HEK293 (cell line): ENCODE results near the gene CEP68.

Source experiments
- CTCF ChIA-PET: fragments of 350-600 bp; formaldehyde crosslinking; extraction: SDS; loops from one replicate; lab custom pipeline; 2021; ENCODE audit warnings: antibody characterized with exemption; lab: Yijun Ruan, JAX
- POLR2A ChIA-PET: fragments of 300-600 bp; formaldehyde crosslinking; extraction: SDS; loops from one replicate; lab custom pipeline; 2020; ENCODE audit warnings: antibody characterized with exemption, inconsistent platforms; lab: Yijun Ruan, JAX
- H3K27ac ChIP-seq: fragments of 200-500 bp; sonication (Bioruptor generic); 2 replicates; pipeline ENCODE4 v1.5.1; 2014; ENCODE audit warnings: low read depth, low read length, control low read depth, inconsistent platforms; ENCODE audit errors: extremely low read depth
- H3K36me3 ChIP-seq, 2 experiments: fragments of 200-500 bp in 1 of 2; sonication (Bioruptor generic) in 1 of 2; 1 replicate in 1 of 2; 2 replicates in 1 of 2; pipeline ENCODE4 v1.5.1; 2014 to 2017; ENCODE audit warnings: inconsistent platforms in 2 of 2, low read length in 2 of 2; ENCODE audit not compliant: control insufficient read depth in 2 of 2, insufficient read depth in 1 of 2
- H3K4me1 ChIP-seq: fragments of 200-500 bp; sonication (Bioruptor generic); 2 replicates; pipeline ENCODE4 v1.5.1; 2014; ENCODE audit warnings: mild to moderate bottlenecking, low read length, inconsistent platforms; ENCODE audit not compliant: control insufficient read depth, insufficient read depth
- H3K4me3 ChIP-seq: 2 replicates; pipeline ENCODE4 v1.5.1; 2011; ENCODE audit warnings: low read depth, mild to moderate bottlenecking, control low read depth, low read length, moderate library complexity
- H3K9me3 ChIP-seq: fragments of 200-500 bp; sonication (Bioruptor generic); 2 replicates; pipeline ENCODE4 v1.5.1; 2014; ENCODE audit warnings: low read depth, low read length, inconsistent platforms; ENCODE audit not compliant: control insufficient read depth, insufficient read depth
- GLI2 ChIP-seq: fragments of 450-650 bp; formaldehyde crosslinking; IDR thresholded peaks from 2 replicates; pipeline ENCODE4; 2017; ENCODE audit warnings: missing biosample characterization, missing genetic modification characterization, low read depth, borderline replicate concordance
- KLF16 ChIP-seq: fragments of 450-650 bp; formaldehyde crosslinking; IDR thresholded peaks from 2 replicates; pipeline ENCODE4 v1.5.1; 2017; ENCODE audit warnings: missing biosample characterization, missing genetic modification characterization
- KLF7 ChIP-seq: fragments of 450-650 bp; formaldehyde crosslinking; IDR thresholded peaks from 2 replicates; pipeline ENCODE4 v1.5.1; 2016; ENCODE audit warnings: missing biosample characterization, missing genetic modification characterization, borderline replicate concordance
- ZIC2 ChIP-seq: fragments of 450-650 bp; formaldehyde crosslinking; IDR thresholded peaks from 2 replicates; pipeline ENCODE4 v1.5.1; 2016; ENCODE audit warnings: missing biosample characterization, missing genetic modification characterization
- ZNF132 ChIP-seq: fragments of 450-650 bp; formaldehyde crosslinking; IDR thresholded peaks from 2 replicates; pipeline ENCODE4 v1.5.1; 2017; ENCODE audit warnings: missing biosample characterization, missing genetic modification characterization, borderline replicate concordance
- ZNF223 ChIP-seq: fragments of 450-650 bp; formaldehyde crosslinking; IDR thresholded peaks from 2 replicates; pipeline ENCODE4 v1.5.1; 2016; ENCODE audit warnings: missing biosample characterization, missing genetic modification characterization
- ZNF24 ChIP-seq: fragments of 450-650 bp; formaldehyde crosslinking; IDR thresholded peaks from 2 replicates; pipeline ENCODE4 v1.5.1; 2016; ENCODE audit warnings: missing biosample characterization, missing genetic modification characterization
- ZNF324 ChIP-seq: fragments of 450-650 bp; formaldehyde crosslinking; IDR thresholded peaks from 2 replicates; pipeline ENCODE4 v1.5.1; 2016; ENCODE audit warnings: missing biosample characterization, missing genetic modification characterization
- ZNF335 ChIP-seq: fragments of 450-650 bp; formaldehyde crosslinking; conservative IDR thresholded peaks from 2 replicates; pipeline ENCODE4 v1.5.1; 2016; ENCODE audit warnings: missing biosample characterization, missing genetic modification characterization
- ZNF366 ChIP-seq: fragments of 450-650 bp; formaldehyde crosslinking; conservative IDR thresholded peaks from 2 replicates; pipeline ENCODE4 v1.5.1; 2016; ENCODE audit warnings: missing biosample characterization, missing genetic modification characterization
- ZNF433 ChIP-seq: fragments of 450-650 bp; formaldehyde crosslinking; IDR thresholded peaks from 2 replicates; pipeline ENCODE4 v1.5.1; 2016; ENCODE audit warnings: missing biosample characterization, missing genetic modification characterization, low read depth
- ZNF521 ChIP-seq: fragments of 450-650 bp; formaldehyde crosslinking; IDR thresholded peaks from 2 replicates; pipeline ENCODE4 v1.5.1; 2017; ENCODE audit warnings: missing biosample characterization, mild to moderate bottlenecking, missing genetic modification characterization
- ZNF624 ChIP-seq: fragments of 450-650 bp; formaldehyde crosslinking; IDR thresholded peaks from 2 replicates; pipeline ENCODE4 v1.5.1; 2017; ENCODE audit warnings: missing biosample characterization, missing genetic modification characterization
- ZNF747 ChIP-seq: fragments of 450-650 bp; formaldehyde crosslinking; IDR thresholded peaks from 2 replicates; pipeline ENCODE4 v1.5.1; 2016; ENCODE audit warnings: missing biosample characterization, missing genetic modification characterization
- ZNF785 ChIP-seq: fragments of 450-650 bp; formaldehyde crosslinking; IDR thresholded peaks from 2 replicates; pipeline ENCODE4 v1.5.1; 2016; ENCODE audit warnings: missing biosample characterization, missing genetic modification characterization
- TF ChIP-seq, protein P1 (sequence below): fragments of 450-650 bp; formaldehyde crosslinking; IDR thresholded peaks from 2 replicates; pipeline ENCODE4 v1.5.1; 2016; ENCODE audit warnings: missing biosample characterization, missing genetic modification characterization, borderline replicate concordance
- TF ChIP-seq, protein P2 (sequence below): fragments of 450-650 bp; formaldehyde crosslinking; optimal IDR thresholded peaks from 2 replicates; pipeline ENCODE3; 2016; ENCODE audit warnings: missing biosample characterization, mild to moderate bottlenecking, missing genetic modification characterization

CEP68 gene

DNA sequence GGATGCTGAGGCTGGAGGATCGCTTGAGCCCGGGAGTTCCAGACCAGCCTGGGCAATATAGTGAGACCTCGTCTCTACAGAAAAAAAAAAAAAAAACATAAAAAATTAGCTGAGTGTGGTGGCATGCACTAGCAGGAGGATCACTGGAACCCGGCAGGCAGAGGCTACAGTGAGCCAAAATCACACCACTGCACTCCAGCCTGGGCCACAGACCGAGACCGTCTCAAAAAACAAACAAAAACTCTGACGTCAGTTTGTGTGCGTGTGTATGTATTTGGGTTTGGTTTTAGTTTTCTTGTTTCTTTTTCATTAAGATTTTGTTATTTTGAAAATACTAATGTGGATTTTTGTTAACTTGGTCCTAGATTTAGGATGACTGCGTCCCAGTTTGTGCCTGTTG lies 19.0 kb downstream of the CEP68 start (continued):
- TF ChIP-seq, protein P1, sequence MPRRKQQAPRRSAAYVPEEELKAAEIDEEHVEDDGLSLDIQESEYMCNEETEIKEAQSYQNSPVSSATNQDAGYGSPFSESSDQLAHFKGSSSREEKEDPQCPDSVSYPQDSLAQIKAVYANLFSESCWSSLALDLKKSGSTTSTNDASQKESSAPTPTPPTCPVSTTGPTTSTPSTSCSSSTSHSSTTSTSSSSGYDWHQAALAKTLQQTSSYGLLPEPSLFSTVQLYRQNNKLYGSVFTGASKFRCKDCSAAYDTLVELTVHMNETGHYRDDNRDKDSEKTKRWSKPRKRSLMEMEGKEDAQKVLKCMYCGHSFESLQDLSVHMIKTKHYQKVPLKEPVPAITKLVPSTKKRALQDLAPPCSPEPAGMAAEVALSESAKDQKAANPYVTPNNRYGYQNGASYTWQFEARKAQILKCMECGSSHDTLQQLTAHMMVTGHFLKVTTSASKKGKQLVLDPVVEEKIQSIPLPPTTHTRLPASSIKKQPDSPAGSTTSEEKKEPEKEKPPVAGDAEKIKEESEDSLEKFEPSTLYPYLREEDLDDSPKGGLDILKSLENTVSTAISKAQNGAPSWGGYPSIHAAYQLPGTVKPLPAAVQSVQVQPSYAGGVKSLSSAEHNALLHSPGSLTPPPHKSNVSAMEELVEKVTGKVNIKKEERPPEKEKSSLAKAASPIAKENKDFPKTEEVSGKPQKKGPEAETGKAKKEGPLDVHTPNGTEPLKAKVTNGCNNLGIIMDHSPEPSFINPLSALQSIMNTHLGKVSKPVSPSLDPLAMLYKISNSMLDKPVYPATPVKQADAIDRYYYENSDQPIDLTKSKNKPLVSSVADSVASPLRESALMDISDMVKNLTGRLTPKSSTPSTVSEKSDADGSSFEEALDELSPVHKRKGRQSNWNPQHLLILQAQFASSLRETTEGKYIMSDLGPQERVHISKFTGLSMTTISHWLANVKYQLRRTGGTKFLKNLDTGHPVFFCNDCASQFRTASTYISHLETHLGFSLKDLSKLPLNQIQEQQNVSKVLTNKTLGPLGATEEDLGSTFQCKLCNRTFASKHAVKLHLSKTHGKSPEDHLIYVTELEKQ = no peak

DNA sequence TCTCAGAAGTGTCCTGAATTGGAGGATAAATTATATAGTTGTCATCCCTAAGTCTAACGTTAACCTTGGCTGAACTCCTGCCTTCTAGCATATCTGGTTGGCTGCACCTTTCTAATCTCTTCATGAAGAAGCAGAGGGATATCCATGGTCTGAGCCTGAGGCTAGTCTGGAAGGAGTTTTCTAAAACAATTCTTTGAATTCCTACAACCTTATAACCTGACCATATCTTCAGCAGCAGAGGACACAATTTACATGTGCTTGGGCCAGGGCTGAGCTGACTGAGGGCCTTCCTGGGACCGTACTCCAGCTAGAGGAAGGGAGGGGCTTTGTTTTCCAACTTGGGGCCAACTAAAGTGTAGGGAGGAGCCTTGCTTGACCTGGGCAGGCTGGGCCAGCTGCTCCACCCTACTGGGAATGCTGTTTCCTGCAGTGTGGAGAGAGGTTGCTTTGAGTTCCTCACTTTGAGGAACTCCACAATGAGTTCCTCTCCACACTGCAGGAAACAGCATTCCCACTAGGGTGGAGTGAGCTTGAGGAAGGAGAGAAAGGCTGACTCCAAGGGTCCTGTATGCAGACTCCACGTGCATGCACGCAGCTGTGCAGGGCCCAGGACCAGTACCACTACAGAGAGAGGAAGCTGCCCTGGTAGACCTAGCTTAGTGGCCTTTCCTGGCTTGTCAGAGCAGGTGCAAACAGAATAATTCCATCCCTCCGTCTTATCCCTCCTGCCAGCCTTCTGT lies 19.6 kb downstream of the CEP68 start:
- peaks cover 9% of the 10 kb centered on the region; the same call in 1 of the 2 replicates for H3K4me1 ChIP-seq
- H3K4me3 ChIP-seq = no peak overlapping the region
- H3K27ac ChIP-seq = peak overlapping the region; percentile 31; the same call in 1 of the 2 replicates
- CTCF ChIA-PET = interaction anchor here (0.6 to 1.2 kb wide), 3 partner anchors 10 to 94 kb away, joined by 3 to 4 read pairs (median 4); no protein-coding TSS in a partner anchor
- peaks cover 16 to 83% of the 10 kb centered on the region in 2 experiments for H3K36me3 ChIP-seq
- no peaks in the 10 kb centered on the region for H3K9me3 ChIP-seq
- TF ChIP-seq ZNF335 (no peak), ZIC2 (tag by site-specific recombination) (peak; percentile 24), ZNF366 (tag by site-specific recombination) (0 out of 2 replicates have a peak, but pooled peaks have one; percentile 21)
- POLR2A ChIA-PET = interaction anchor here (0.8 to 1.8 kb wide), 4 partner anchors 20 to 152 kb away, joined by 3 to 9 read pairs (median 6); partner anchors contain the start of genes ACTR2, CEP68 and RAB1A

- Histone ChIP-seq H3K4me1 (peaks cover 9% of the 10 kb centered on the region; the same call in 1 of the 2 replicates), H3K4me3 (no peak overlapping the region), H3K36me3 (peaks cover 16 to 81% of the 10 kb centered on the region in 2 experiments), H3K9me3 (no peaks in the 10 kb centered on the region), H3K27ac (no peak overlapping the region)
- TF ChIP-seq KLF16 (tag by site-specific recombination) (no peak), ZNF366 (tag by site-specific recombination) (no peak), ZNF324 (no peak), ZNF785 (no peak), KLF7 (no peak), ZNF747 (tag by site-specific recombination) (no peak)
- CTCF ChIA-PET = interaction anchor here (1.2 to 1.4 kb wide), 3 partner anchors 7 to 93 kb away, joined by 3 to 4 read pairs (median 3); no protein-coding TSS in a partner anchor
- POLR2A ChIA-PET = interaction anchor here (0.8 to 1.8 kb wide), 4 partner anchors 20 to 151 kb away, joined by 3 to 9 read pairs (median 6); partner anchors contain the start of genes ACTR2, CEP68 and RAB1A
Observed at GRCh38 chr2:65076345-65076710, 20.1 kb downstream of the CEP68 start.

DNA sequence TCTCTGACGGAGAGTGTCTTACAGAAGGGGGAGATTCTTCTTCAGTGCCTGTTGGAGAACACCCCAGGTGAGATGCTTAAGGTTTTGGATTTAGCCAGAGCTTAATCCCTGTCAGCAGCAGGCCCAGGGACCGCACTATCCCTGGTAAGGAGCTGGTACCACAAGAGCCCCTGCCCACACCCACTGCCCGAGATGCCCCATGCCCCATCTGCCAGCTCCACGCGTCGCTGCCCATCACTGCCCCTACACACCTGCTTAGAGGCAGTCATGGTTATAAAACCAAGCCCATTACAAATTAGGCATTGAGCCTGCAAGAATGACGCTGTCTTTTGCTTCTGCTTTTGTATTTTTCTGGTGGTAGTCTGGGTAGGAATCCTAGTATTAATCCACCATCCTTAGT lies 21.7 kb downstream of the CEP68 start:
- Histone ChIP-seq H3K4me3 (no peak overlapping the region), H3K36me3 (peaks cover 20 to 79% of the 10 kb centered on the region in 2 experiments), H3K27ac (no peak overlapping the region), H3K9me3 (no peaks in the 10 kb centered on the region), H3K4me1 (peaks cover 9% of the 10 kb centered on the region; the same call in 1 of the 2 replicates)
- ChIA-PET POLR2A (no interaction called here), CTCF (interaction anchor here (1.1 to 2.0 kb wide), 5 partner anchors 9 to 92 kb away, joined by 3 to 7 read pairs (median 4); no protein-coding TSS in a partner anchor)
- TF ChIP-seq, protein P2, sequence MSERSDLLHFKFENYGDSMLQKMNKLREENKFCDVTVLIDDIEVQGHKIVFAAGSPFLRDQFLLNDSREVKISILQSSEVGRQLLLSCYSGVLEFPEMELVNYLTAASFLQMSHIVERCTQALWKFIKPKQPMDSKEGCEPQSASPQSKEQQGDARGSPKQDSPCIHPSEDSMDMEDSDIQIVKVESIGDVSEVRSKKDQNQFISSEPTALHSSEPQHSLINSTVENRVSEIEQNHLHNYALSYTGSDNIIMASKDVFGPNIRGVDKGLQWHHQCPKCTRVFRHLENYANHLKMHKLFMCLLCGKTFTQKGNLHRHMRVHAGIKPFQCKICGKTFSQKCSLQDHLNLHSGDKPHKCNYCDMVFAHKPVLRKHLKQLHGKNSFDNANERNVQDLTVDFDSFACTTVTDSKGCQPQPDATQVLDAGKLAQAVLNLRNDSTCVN (tag by site-specific recombination) = no peak
- TF ChIP-seq ZNF624 (no peak), ZNF223 (tag by site-specific recombination) (no peak), ZNF433 (no peak), ZNF132 (tag by site-specific recombination) (no peak), ZNF521 (tag by site-specific recombination) (no peak), GLI2 (tag by site-specific recombination) (no peak), ZNF785 (no peak), ZNF24 (no peak)
